ENCODE data around the gene VIPR2.

The VIPR2 gene

DNA sequence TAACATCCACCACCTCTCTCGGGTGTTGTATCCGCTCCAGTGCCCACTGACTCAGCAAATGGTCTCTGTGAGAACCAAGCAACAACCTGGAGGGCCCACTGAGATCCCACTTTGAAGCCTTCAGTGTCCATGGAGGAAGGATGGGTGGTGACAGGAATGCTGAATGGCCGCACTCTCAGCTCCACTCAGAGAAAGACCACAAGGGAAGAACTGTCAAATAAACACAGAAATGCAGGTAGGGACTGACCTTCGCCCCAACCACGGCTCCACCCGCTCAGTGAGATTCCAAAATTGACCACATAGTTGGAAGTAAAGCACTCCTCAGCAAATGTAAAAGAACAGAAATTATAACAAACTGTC is 65.8 kb downstream of the VIPR2 start:
- DNase-seq (ENCODE audit: low read depth), result no peak
- Histone ChIP-seq H3K4me1 (ENCODE audit: control insufficient read depth, insufficient read depth, low read length) (no peaks in the 10 kb centered on the region), H3K27me3 (replicated peaks; ENCODE audit: control insufficient read depth, insufficient read depth, low read length) (no peaks in the 10 kb centered on the region), H3K36me3 (ENCODE audit: control insufficient read depth, insufficient read depth, low read length, severe bottlenecking) (no peaks in the 10 kb centered on the region), H3K9me3 (ENCODE audit: control insufficient read depth, low read length) (no peaks in the 10 kb centered on the region), H3K9ac (ENCODE audit: low read length) (no peak overlapping the region), H3K4me3 (ENCODE audit: low read length) (no peak overlapping the region)

DNA sequence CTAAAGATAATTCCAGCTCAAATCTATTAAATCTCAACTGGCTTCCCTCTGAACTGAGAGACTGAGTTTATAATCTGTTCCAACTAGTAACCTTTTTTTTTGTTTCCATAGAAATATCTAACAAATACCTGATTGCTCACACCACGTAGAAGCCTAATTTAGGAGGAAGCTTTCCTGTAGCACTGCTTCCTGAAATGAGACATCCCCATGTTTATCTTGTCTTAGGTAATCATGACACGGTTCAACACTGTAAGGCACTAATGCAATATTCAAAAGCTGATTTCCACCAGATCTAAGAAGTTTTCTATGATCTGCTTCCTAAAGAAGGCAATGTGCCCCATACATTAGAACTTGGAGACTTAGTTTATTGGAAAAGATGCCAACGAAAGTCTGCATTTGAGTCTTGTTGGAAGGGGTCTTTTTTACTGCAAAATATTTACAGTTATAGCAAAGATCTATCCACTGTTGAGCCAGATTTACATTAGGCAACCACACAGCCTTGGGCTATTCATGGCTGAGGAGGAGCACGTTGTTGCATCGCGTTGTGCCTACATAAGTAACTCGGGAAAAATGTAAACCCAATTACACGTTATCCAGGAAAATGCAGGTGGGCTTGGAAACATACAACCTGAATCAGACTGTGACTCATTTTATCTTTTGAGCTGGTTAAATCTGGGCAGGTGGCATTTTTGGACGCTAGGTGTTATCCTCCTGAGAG is 66.3 kb downstream of the VIPR2 start:
- no peaks in the 10 kb centered on the region for H3K27me3 ChIP-seq (replicated peaks; ENCODE audit: control insufficient read depth, insufficient read depth, low read length)
- H3K9me3 ChIP-seq (ENCODE audit: control insufficient read depth, low read length), result no peaks in the 10 kb centered on the region
- no peak for DNase-seq (ENCODE audit: low read depth)
- H3K4me3 ChIP-seq (ENCODE audit: low read length), result no peak overlapping the region
- no peaks in the 10 kb centered on the region for H3K4me1 ChIP-seq (ENCODE audit: control insufficient read depth, insufficient read depth, low read length)
- H3K36me3 ChIP-seq (ENCODE audit: control insufficient read depth, insufficient read depth, low read length, severe bottlenecking), result no peaks in the 10 kb centered on the region
- no peak overlapping the region for H3K9ac ChIP-seq (ENCODE audit: low read length)

DNA sequence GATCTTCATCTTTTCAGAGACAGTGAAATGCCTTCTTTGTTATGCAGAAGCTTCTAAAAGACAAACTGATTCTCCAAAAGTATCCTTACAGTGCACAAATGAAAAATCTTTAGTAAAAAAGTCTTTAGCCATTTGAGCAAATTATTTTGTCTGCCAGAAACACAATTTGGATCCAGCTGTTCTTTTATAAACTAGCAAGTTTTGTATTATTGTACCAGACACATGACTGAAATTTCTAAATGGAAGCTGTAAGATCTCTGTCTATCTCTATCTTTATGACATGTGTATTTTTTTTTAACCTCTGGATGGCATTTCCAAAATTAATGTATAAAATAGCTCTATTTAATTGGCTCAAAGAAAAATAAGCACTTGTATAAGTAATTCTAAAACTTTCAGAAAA is 68.3 kb downstream of the VIPR2 start:
- no peaks in the 10 kb centered on the region for H3K27me3 ChIP-seq (replicated peaks; ENCODE audit: control insufficient read depth, insufficient read depth, low read length)
- no peak overlapping the region for H3K4me3 ChIP-seq (ENCODE audit: low read length)
- no peaks in the 10 kb centered on the region for H3K9me3 ChIP-seq (ENCODE audit: control insufficient read depth, low read length)
- no peaks in the 10 kb centered on the region for H3K4me1 ChIP-seq (ENCODE audit: control insufficient read depth, insufficient read depth, low read length)
- no peak for DNase-seq (ENCODE audit: low read depth)
- H3K36me3 ChIP-seq (ENCODE audit: control insufficient read depth, insufficient read depth, low read length, severe bottlenecking), result no peaks in the 10 kb centered on the region
- H3K9ac ChIP-seq (ENCODE audit: low read length), result no peak overlapping the region

DNA sequence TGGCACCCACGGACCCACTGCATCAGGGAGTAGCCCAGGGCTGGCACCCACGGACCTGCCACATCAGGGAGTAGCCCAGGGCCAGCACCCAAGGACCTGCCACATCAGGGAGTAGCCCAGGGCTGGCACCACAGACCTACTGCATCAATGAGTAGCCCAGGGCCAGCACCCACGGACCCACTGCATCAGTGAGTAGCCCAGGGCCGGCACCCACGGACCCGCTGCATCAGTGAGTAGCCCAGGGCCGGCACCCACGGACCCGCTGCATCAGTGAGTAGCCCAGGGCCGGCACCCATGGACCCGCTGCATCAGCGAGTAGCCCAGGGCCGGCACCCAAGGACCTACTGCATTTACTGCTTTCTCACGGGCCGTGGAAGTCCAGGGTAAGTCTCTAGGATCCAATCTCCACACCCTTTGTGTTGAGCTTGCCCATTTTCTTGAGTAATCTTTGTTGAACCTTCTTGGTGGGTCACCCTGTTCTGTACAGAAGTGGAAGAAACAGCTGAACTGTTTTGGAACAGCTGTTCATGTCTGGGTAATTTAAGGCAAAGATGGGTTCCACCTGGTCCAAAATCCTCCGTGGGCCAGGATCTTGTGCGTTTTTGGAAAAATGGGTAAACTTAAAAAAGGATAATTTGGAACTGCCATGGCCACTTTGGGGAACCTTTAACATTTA is 69.0 kb downstream of the VIPR2 start:
- Histone ChIP-seq H3K27me3 (replicated peaks; ENCODE audit: control insufficient read depth, insufficient read depth, low read length) (no peaks in the 10 kb centered on the region), H3K4me1 (ENCODE audit: control insufficient read depth, insufficient read depth, low read length) (no peaks in the 10 kb centered on the region), H3K9ac (ENCODE audit: low read length) (no peak overlapping the region), H3K36me3 (ENCODE audit: control insufficient read depth, insufficient read depth, low read length, severe bottlenecking) (no peaks in the 10 kb centered on the region), H3K4me3 (ENCODE audit: low read length) (no peak overlapping the region), H3K9me3 (ENCODE audit: control insufficient read depth, low read length) (no peaks in the 10 kb centered on the region)
- DNase-seq (ENCODE audit: low read depth), result no peak

DNA sequence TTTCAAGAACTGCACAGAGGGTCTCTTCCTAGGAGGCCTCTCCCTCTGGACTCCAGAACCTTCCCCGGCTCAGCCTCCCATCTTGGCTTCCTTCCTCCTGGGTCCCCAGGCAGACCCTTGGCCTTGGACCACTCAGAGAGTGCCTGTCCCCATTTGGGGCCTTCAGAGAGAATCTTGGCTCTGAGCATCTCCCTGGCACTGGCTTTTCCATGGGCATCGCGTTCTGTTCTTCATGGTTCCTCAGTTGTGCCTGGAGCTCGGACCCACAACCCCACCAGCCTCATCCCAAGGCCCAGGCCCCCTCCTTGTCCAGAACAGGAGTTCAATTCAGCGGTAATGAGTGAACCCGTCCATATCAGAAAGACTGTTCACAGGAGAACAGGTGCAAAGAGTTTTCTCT is 73.4 kb downstream of the VIPR2 start:
- Histone ChIP-seq H3K36me3 (ENCODE audit: control insufficient read depth, insufficient read depth, low read length, severe bottlenecking) (no peaks in the 10 kb centered on the region), H3K27me3 (replicated peaks; ENCODE audit: control insufficient read depth, insufficient read depth, low read length) (no peaks in the 10 kb centered on the region), H3K9me3 (ENCODE audit: control insufficient read depth, low read length) (no peaks in the 10 kb centered on the region), H3K4me1 (ENCODE audit: control insufficient read depth, insufficient read depth, low read length) (peaks cover 25% of the 10 kb centered on the region), H3K9ac (ENCODE audit: low read length) (no peak overlapping the region), H3K4me3 (ENCODE audit: low read length) (no peak overlapping the region)
- DNase-seq (ENCODE audit: low read depth), result no peak

DNA sequence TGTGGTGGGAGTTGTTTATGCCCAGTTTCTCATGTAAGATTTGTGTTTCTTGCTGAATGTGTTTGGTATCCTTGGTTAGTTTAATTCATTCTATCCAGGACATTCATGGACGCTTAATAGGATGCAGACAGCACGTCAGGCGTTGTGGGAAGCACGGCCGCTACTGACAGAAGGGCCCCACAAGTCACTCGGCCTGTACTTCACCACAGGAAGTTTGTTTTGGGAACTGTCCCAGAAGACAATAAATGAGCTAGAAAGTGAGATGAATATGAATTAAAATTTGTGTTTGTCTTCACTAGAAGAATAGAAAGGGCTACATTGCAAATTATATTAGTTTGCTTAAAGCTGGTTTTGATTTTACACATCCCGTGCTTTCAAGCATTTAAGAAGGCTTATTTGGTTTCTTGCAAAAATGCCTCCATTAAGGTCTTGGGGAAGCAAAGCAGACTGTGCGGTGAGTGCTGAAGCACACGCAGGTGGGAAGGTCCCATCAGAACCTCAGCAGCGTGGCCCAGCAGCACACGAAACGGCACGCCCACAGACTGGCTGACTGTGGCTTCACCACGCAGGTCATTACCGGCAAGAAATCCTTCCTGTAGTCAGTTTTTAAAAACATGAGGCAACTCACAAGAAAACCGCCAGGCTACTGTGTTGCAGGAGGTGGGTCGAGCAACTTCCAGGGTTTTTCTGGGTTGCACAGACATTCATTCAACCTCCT is 74.1 kb downstream of the VIPR2 start:
- H3K9ac ChIP-seq (ENCODE audit: low read length), result no peak overlapping the region
- H3K36me3 ChIP-seq (ENCODE audit: control insufficient read depth, insufficient read depth, low read length, severe bottlenecking), result no peaks in the 10 kb centered on the region
- peak; percentile 5 for DNase-seq (ENCODE audit: low read depth)
- peaks cover 25% of the 10 kb centered on the region for H3K4me1 ChIP-seq (ENCODE audit: control insufficient read depth, insufficient read depth, low read length)
- H3K9me3 ChIP-seq (ENCODE audit: control insufficient read depth, low read length), result no peaks in the 10 kb centered on the region
- H3K27me3 ChIP-seq (replicated peaks; ENCODE audit: control insufficient read depth, insufficient read depth, low read length), result no peaks in the 10 kb centered on the region
- H3K4me3 ChIP-seq (ENCODE audit: low read length), result no peak overlapping the region

DNA sequence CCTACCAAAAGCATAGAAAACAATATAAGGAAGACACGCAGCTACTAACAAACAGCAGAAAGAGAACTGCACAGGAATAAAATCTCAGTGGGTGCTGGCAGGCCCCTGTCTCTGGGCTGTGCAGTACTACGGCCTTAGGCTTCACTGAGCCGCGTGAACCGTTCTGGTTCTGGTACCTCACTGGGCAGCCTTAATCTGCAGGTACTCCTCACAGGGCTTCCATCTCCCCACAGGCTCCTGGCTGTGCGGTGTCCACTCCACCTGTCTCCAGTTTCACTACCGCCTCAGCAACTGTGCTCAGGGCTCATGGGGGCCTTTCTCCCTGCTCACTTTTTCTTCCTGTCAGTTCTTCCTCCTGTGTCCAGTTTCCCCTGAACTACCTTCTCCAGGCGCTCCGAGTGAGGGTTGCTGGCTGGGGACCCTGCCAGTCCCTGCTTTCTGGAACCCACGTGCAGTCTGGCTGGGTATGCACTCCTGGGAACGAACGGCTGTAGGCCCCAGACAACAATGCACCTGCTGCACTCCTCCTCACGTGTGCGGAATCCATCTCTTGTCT is 75.7 kb downstream of the VIPR2 start:
- no peaks in the 10 kb centered on the region for H3K36me3 ChIP-seq (ENCODE audit: control insufficient read depth, insufficient read depth, low read length, severe bottlenecking)
- no peak for DNase-seq (ENCODE audit: low read depth)
- H3K9me3 ChIP-seq (ENCODE audit: control insufficient read depth, low read length), result no peaks in the 10 kb centered on the region
- H3K4me1 ChIP-seq (ENCODE audit: control insufficient read depth, insufficient read depth, low read length), result peaks cover 25% of the 10 kb centered on the region
- H3K27me3 ChIP-seq (replicated peaks; ENCODE audit: control insufficient read depth, insufficient read depth, low read length), result no peaks in the 10 kb centered on the region
- H3K9ac ChIP-seq (ENCODE audit: low read length), result peak overlapping the region; percentile 68
- peak overlapping the region; percentile 38 for H3K4me3 ChIP-seq (ENCODE audit: low read length)

DNA sequence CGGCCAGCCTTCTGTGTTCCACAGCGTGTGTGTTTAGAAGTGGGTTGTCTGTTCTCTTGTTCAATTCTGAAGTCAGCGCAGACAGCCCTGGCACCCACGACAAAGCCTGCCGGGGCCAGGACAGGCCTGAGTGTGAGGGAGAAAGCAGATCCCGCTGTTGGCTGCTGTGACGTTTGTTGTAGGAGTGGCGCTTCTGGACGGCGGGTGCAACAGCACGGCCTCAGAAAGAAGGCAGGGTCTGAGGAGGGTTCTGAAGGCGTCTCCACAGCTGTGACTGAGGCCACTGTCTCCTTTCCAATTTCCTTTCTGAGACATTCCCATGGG is 76.2 kb downstream of the VIPR2 start:
- H3K27me3 ChIP-seq (replicated peaks; ENCODE audit: control insufficient read depth, insufficient read depth, low read length), result no peaks in the 10 kb centered on the region
- no peaks in the 10 kb centered on the region for H3K9me3 ChIP-seq (ENCODE audit: control insufficient read depth, low read length)
- no peak for DNase-seq (ENCODE audit: low read depth)
- no peaks in the 10 kb centered on the region for H3K36me3 ChIP-seq (ENCODE audit: control insufficient read depth, insufficient read depth, low read length, severe bottlenecking)
- peaks cover 25% of the 10 kb centered on the region for H3K4me1 ChIP-seq (ENCODE audit: control insufficient read depth, insufficient read depth, low read length)
- peak overlapping the region; percentile 38 for H3K4me3 ChIP-seq (ENCODE audit: low read length)
- H3K9ac ChIP-seq (ENCODE audit: low read length), result peak overlapping the region; percentile 68

DNA sequence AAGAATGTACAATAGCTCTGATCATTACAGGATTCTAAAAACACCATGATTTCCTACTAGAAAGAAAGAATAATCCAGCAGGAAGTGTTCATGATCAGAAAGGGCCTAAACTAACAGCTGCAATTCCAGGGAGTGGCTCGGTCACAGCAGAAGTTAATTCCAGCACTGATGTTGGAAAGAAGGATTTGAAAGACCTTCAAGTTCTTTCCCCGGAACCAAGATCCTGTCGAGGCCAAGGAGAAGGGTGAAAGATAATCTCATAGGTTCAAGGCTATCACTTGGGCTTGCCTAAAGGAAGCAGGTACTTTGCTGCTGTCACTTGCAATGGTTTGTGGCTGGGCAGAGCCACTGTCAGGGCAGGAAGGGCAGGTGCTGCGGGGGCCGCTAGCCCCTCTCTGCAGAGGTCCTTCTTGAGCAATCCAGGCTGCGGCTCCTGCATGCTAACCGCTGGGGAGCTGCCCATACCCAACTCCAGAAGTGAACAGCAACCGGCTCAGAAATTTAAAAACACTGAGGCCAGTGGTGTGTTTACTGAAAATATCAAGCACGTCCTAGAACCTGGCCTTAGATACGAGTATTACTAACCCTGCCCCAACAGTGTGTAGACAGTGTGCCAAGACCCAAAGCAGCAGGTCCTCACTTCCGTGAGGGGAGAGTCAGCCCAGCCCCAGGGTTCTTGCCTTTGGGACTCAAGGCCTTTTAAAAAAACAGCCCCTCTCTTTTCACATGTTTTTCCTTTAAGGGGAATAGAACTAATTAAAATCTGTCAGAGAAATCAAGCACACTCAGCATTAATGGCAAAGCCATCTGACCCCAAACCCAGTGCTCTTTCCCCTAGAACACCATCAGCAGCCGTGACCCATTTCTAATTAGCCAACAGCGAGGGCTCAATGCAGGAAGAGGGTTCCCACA is 76.8 kb downstream of the VIPR2 start:
- Histone ChIP-seq H3K4me3 (ENCODE audit: low read length) (peak overlapping the region; percentile 38), H3K9ac (ENCODE audit: low read length) (peak overlapping the region; percentile 68), H3K27me3 (replicated peaks; ENCODE audit: control insufficient read depth, insufficient read depth, low read length) (no peaks in the 10 kb centered on the region), H3K36me3 (ENCODE audit: control insufficient read depth, insufficient read depth, low read length, severe bottlenecking) (no peaks in the 10 kb centered on the region), H3K4me1 (ENCODE audit: control insufficient read depth, insufficient read depth, low read length) (peaks cover 25% of the 10 kb centered on the region), H3K9me3 (ENCODE audit: control insufficient read depth, low read length) (no peaks in the 10 kb centered on the region)
- no peak for DNase-seq (ENCODE audit: low read depth)

DNA sequence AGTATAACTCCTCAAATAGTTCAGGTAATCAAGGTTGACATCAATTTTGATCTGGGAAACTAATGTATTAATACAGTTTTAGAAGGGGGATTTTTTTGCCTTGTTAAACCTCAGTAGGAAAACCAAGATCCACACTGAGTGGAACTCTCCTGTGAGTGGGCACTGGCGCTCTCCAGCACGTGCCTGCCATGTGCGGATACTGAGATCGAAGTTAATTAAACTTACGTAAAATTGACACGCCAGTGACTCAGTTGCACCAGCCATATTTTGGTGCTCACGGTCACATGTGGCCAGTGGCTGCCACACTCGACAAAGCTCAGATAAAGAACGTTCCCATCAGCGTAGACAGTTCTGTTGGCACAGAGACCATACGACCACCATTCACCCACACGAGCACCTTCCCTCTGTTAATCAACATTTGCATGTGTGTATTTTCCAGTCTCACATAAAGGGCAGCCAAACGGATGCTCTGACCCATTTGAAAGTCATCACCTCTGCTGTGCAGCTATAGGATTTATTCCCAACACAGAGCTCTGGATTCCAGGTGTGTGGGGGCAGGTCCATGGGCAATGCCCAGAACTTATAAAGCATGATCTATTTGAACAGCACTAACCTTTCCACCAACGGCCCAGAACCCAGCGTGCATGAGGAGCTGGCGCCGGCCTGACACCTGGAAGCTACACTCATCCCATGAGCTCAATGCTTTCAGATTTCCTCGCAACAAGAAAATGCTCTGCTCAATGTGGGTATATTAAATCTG is 77.7 kb downstream of the VIPR2 start:
- peaks cover 25% of the 10 kb centered on the region for H3K4me1 ChIP-seq (ENCODE audit: control insufficient read depth, insufficient read depth, low read length)
- no peaks in the 10 kb centered on the region for H3K36me3 ChIP-seq (ENCODE audit: control insufficient read depth, insufficient read depth, low read length, severe bottlenecking)
- H3K9ac ChIP-seq (ENCODE audit: low read length), result no peak overlapping the region
- H3K4me3 ChIP-seq (ENCODE audit: low read length), result no peak overlapping the region
- DNase-seq (ENCODE audit: low read depth), result no peak
- H3K27me3 ChIP-seq (replicated peaks; ENCODE audit: control insufficient read depth, insufficient read depth, low read length), result no peaks in the 10 kb centered on the region
- no peaks in the 10 kb centered on the region for H3K9me3 ChIP-seq (ENCODE audit: control insufficient read depth, low read length)

Data from adipocyte (in vitro differentiated cells).